ENCODE results near the gene DICER1. TPM values are rescaled to one million over a fixed set of nuclear protein-coding genes. Genes with fewer than 3 reads are reported as not detected.

The DICER1 gene
- total RNA-seq, 1 donor from 2014 or later: 70.0 TPM

- Histone ChIP-seq H3K4me3 (no peak overlapping the region), H3K9ac (no peak overlapping the region), H3K9me3 (ENCODE audit: low read depth) (peaks cover 8% of the 10 kb centered on the region), H3K27ac (no peak overlapping the region), H3K36me3 (no peaks in the 10 kb centered on the region), H3K4me1 (peaks cover 8% of the 10 kb centered on the region), H2AFZ (replicated peaks) (no peak overlapping the region), H3F3A (ENCODE audit: low read depth) (peaks cover 7% of the 10 kb centered on the region), H3K27me3 (no peaks in the 10 kb centered on the region), H4K20me1 (ENCODE audit: low read depth) (peaks cover 27% of the 10 kb centered on the region), H3K79me2 (ENCODE audit: low read depth) (peaks cover 100% of the 10 kb centered on the region), H3K4me2 (no peak overlapping the region)
- no peak overlapping the region for H3K4me3 Mint-ChIP-seq
- no peak overlapping the region for H3K27ac Mint-ChIP-seq
- peaks cover 7% of the 10 kb centered on the region for H3K4me1 Mint-ChIP-seq
- peaks cover 55% of the 10 kb centered on the region for H3K9me3 Mint-ChIP-seq
- no peak for DNase-seq (ENCODE audit: low spot score)
- peaks cover 3% of the 10 kb centered on the region for H3K27me3 Mint-ChIP-seq (ENCODE audit: insufficient read depth, low read depth)
- peaks cover 60% of the 10 kb centered on the region for H3K36me3 Mint-ChIP-seq
- TF ChIP-seq CTCF (IDR thresholded peaks at IDR 0.05) (no peak), EZH2phosphoT487 (IDR thresholded peaks at IDR 0.05) (no peak), EZH2 (IDR thresholded peaks at IDR 0.05) (no peak)
Measured at GRCh38 chr14:95147597-95147996, 9.7 kb downstream of the DICER1 start.

- H3K27me3 ChIP-seq: no peaks in the 10 kb centered on the region
- H3K4me3 Mint-ChIP-seq: no peak overlapping the region
- H3K9me3 Mint-ChIP-seq: peaks cover 47% of the 10 kb centered on the region
- peaks cover 8% of the 10 kb centered on the region for H3K9me3 ChIP-seq (ENCODE audit: low read depth)
- peaks cover 54% of the 10 kb centered on the region for H3K36me3 Mint-ChIP-seq
- no peak overlapping the region for H3K27ac ChIP-seq
- H3K4me3 ChIP-seq: no peak overlapping the region
- no peaks in the 10 kb centered on the region for H3K4me1 Mint-ChIP-seq
- DNase-seq (ENCODE audit: low spot score): no peak
- H3K79me2 ChIP-seq (ENCODE audit: low read depth): peaks cover 100% of the 10 kb centered on the region
- H3K4me2 ChIP-seq: no peak overlapping the region
- H4K20me1 ChIP-seq (ENCODE audit: low read depth): peaks cover 22% of the 10 kb centered on the region
- H3K36me3 ChIP-seq: no peaks in the 10 kb centered on the region
- H3F3A ChIP-seq (ENCODE audit: low read depth): peaks cover 7% of the 10 kb centered on the region
- peaks cover 14% of the 10 kb centered on the region for H3K4me1 ChIP-seq
- no peak overlapping the region for H3K9ac ChIP-seq
- no peak for TF ChIP-seq CTCF (IDR thresholded peaks at IDR 0.05)
- no peak for TF ChIP-seq EZH2 (IDR thresholded peaks at IDR 0.05)
- TF ChIP-seq EZH2phosphoT487 (IDR thresholded peaks at IDR 0.05): no peak
- H3K27me3 Mint-ChIP-seq (ENCODE audit: insufficient read depth, low read depth): peaks cover 3% of the 10 kb centered on the region
- no peak overlapping the region for H3K27ac Mint-ChIP-seq
- H2AFZ ChIP-seq (replicated peaks): no peak overlapping the region
Measured at GRCh38 chr14:95146079-95146771, 11.1 kb downstream of the DICER1 start.

GRCh38 chr14:95144849-95145248 is 12.5 kb downstream of the DICER1 start:
- peaks cover 7% of the 10 kb centered on the region for H3F3A ChIP-seq (ENCODE audit: low read depth)
- no peak overlapping the region for H3K9ac ChIP-seq
- TF ChIP-seq EZH2 (IDR thresholded peaks at IDR 0.05) (no peak), CTCF (IDR thresholded peaks at IDR 0.05) (no peak), EZH2phosphoT487 (IDR thresholded peaks at IDR 0.05) (no peak)
- DNase-seq (ENCODE audit: low spot score): no peak
- H3K9me3 Mint-ChIP-seq: peaks cover 44% of the 10 kb centered on the region
- H3K4me3 Mint-ChIP-seq: no peak overlapping the region
- H3K27ac ChIP-seq: no peak overlapping the region
- H3K27ac Mint-ChIP-seq: no peak overlapping the region
- peaks cover 50% of the 10 kb centered on the region for H3K36me3 Mint-ChIP-seq
- H2AFZ ChIP-seq (replicated peaks): no peak overlapping the region
- peaks cover 8% of the 10 kb centered on the region for H3K9me3 ChIP-seq (ENCODE audit: low read depth)
- peaks cover 3% of the 10 kb centered on the region for H3K27me3 Mint-ChIP-seq (ENCODE audit: insufficient read depth, low read depth)
- no peak overlapping the region for H3K4me3 ChIP-seq
- H3K79me2 ChIP-seq (ENCODE audit: low read depth): peaks cover 100% of the 10 kb centered on the region
- H3K4me1 Mint-ChIP-seq: peaks cover 8% of the 10 kb centered on the region
- H3K4me1 ChIP-seq: peaks cover 23% of the 10 kb centered on the region
- H3K27me3 ChIP-seq: no peaks in the 10 kb centered on the region
- peaks cover 9% of the 10 kb centered on the region for H4K20me1 ChIP-seq (ENCODE audit: low read depth)
- H3K4me2 ChIP-seq: no peak overlapping the region
- H3K36me3 ChIP-seq: no peaks in the 10 kb centered on the region

Measured in neural progenitor cell (in vitro differentiated cells).